ENCODE measurements around the gene DNAH1. TPM values are rescaled to one million over a fixed set of nuclear protein-coding genes. Genes with fewer than 3 reads are reported as not detected.

Gene DNAH1
- total RNA-seq, 2 donors from 2014 or later = 24.3 to 35.4 TPM

GRCh38 chr3:52437326-52438103 is 121.4 kb downstream of the DNAH1 start:
- H3K27me3 Mint-ChIP-seq = no peaks in the 10 kb centered on the region
- no peaks in the 10 kb centered on the region for H3K4me1 Mint-ChIP-seq (ENCODE audit: low read depth in 2 of 2)
- no peak overlapping the region for H3K27ac Mint-ChIP-seq
- DNase-seq (ENCODE audit: low spot score) (peak; percentile 41), ATAC-seq (no peak)
- H3K36me3 Mint-ChIP-seq = no peaks in the 10 kb centered on the region
- H3K4me3 Mint-ChIP-seq = no peak overlapping the region
- no peaks in the 10 kb centered on the region for H3K9me3 Mint-ChIP-seq

DNA sequence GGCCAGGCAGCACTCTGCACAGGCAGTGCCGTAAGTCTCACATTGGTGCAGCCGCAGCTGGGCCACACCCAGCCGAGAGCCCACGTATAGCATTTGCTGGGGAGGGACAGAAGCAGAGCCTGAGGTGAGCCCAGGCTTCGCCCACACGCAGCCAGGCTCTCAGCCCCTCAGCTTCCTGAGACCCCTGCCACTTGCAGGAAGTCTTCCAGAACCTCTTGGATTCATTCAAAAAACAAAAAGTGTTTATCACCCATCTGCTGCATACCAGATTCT is 121.9 kb downstream of the DNAH1 start:
- H3K36me3 Mint-ChIP-seq = no peaks in the 10 kb centered on the region
- no peak overlapping the region for H3K4me3 Mint-ChIP-seq
- H3K27me3 Mint-ChIP-seq = no peaks in the 10 kb centered on the region
- H3K9me3 Mint-ChIP-seq = no peaks in the 10 kb centered on the region
- ATAC-seq = no peak
- peak; percentile 40 for DNase-seq (ENCODE audit: low spot score)
- H3K27ac Mint-ChIP-seq = no peak overlapping the region
- H3K4me1 Mint-ChIP-seq (ENCODE audit: low read depth in 2 of 2) = no peaks in the 10 kb centered on the region

- Mint-ChIP-seq H3K36me3 (no peaks in the 10 kb centered on the region), H3K4me3 (no peak overlapping the region), H3K27me3 (no peaks in the 10 kb centered on the region), H3K9me3 (no peaks in the 10 kb centered on the region), H3K27ac (no peak overlapping the region), H3K4me1 (ENCODE audit: low read depth in 2 of 2) (no peaks in the 10 kb centered on the region)
- DNase-seq (ENCODE audit: low spot score) (peak; percentile 44), ATAC-seq (no peak)
Measured at GRCh38 chr3:52438579-52439425, 122.7 kb downstream of the DNAH1 start.

DNA sequence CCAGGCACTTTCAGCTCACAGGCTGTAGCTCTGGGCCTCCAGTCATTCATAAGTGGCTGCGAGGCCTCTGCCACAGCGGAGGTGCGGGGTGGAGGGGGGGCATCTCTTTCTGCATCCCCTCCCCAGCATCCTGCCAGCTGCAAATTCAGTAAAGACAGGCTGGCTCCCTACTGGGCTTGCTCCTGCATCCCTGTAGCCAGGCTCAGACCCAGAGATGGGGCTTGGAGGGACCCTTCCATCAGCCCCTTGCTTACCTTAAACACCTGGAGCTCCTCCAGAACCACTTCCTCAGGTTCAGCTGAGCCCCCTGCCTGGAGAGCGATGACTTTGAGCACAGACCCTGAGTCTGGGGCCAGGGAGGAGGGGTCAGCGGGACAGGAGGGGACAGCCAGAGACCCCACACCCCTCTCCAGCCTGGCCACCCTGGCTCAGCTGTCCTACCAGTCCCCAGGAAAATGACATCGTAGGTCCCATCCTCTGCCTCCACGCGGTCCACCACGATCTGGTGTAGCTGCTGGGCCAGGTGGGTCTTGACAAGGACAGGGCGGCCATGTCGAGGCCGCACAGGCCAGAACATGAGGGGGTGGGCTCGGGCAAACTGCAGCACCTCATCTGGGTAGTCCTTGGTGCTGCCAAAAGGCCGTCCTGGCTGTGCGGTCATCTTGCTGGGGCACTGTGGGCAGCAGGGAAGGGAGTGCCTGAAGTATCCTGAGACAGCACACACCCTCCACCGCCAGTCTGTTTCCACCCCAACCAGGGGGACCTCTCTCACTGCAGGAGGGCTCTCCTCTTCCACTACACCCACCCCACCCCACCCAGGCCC is 123.5 kb downstream of the DNAH1 start:
- Mint-ChIP-seq H3K27ac (no peak overlapping the region), H3K27me3 (no peaks in the 10 kb centered on the region), H3K9me3 (no peaks in the 10 kb centered on the region), H3K4me3 (no peak overlapping the region), H3K36me3 (no peaks in the 10 kb centered on the region), H3K4me1 (ENCODE audit: low read depth in 2 of 2) (no peaks in the 10 kb centered on the region)
- ATAC-seq = no peak
- DNase-seq (ENCODE audit: low spot score) = peak; percentile 54

DNA sequence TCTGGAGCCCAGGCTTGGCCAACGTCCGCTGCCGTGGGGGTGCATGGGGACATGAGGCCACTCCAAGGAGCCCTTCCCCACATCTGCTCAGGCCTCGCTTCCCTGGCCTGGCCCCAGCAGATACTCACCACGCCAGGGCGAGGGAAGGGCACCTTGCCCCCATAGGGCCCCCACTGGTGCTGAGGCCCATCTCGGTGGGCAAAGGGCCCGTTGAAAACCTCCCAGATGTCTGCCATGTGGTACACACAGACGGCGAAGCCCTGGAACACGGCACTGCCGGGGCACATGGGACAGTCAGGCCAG is 124.1 kb downstream of the DNAH1 start:
- Mint-ChIP-seq H3K4me3 (no peak overlapping the region), H3K9me3 (no peaks in the 10 kb centered on the region), H3K4me1 (ENCODE audit: low read depth in 2 of 2) (no peaks in the 10 kb centered on the region), H3K27me3 (no peaks in the 10 kb centered on the region), H3K27ac (no peak overlapping the region), H3K36me3 (no peaks in the 10 kb centered on the region)
- ATAC-seq (no peak), DNase-seq (ENCODE audit: low spot score) (peak; percentile 32)

DNA sequence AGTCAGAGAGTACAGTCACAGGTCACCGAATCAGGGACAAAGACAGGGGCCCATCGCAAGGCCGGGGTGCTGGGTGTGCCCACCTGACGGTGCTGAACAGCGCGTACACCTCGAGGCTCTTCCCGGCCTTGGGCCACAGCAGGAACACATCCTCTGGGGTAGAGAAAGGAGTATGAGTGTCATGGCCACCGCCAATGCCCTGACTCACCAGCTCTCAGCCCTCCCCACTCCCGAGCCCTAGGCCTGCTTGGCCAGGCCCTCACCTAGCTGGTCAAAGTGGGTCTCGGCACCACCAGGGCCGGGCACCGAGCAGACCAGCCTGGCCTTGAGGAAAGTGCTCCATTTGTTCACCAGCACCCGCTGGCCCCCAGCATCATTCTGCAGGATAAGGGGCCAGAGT is 124.6 kb downstream of the DNAH1 start:
- Mint-ChIP-seq H3K4me1 (ENCODE audit: low read depth in 2 of 2) (no peaks in the 10 kb centered on the region), H3K27me3 (no peaks in the 10 kb centered on the region), H3K9me3 (no peaks in the 10 kb centered on the region), H3K4me3 (no peak overlapping the region), H3K36me3 (no peaks in the 10 kb centered on the region), H3K27ac (no peak overlapping the region)
- no peak for DNase-seq (ENCODE audit: low spot score)
- no peak for ATAC-seq

- H3K9me3 Mint-ChIP-seq = no peaks in the 10 kb centered on the region
- H3K27ac Mint-ChIP-seq = no peak overlapping the region
- H3K27me3 Mint-ChIP-seq = no peaks in the 10 kb centered on the region
- no peak overlapping the region for H3K4me3 Mint-ChIP-seq
- ATAC-seq (no peak), DNase-seq (ENCODE audit: low spot score) (peak; percentile 48)
- H3K36me3 Mint-ChIP-seq = no peaks in the 10 kb centered on the region
- H3K4me1 Mint-ChIP-seq (ENCODE audit: low read depth in 2 of 2) = no peaks in the 10 kb centered on the region
Measured at GRCh38 chr3:52441091-52441771, 125.1 kb downstream of the DNAH1 start.

GRCh38 chr3:52441772-52442332 is 125.7 kb downstream of the DNAH1 start:
- Mint-ChIP-seq H3K27ac (no peak overlapping the region), H3K36me3 (no peaks in the 10 kb centered on the region), H3K4me1 (ENCODE audit: low read depth in 2 of 2) (peaks cover under 1 to 2% of the 10 kb centered on the region in 2 donors), H3K4me3 (no peak overlapping the region), H3K27me3 (no peaks in the 10 kb centered on the region), H3K9me3 (no peaks in the 10 kb centered on the region)
- ATAC-seq = no peak
- peak; percentile 56 for DNase-seq (ENCODE audit: low spot score)

GRCh38 chr3:52442409-52443267 is 126.5 kb downstream of the DNAH1 start:
- Mint-ChIP-seq H3K27ac (no peak overlapping the region), H3K36me3 (no peaks in the 10 kb centered on the region)

GRCh38 chr3:52443268-52443610 is 127.1 kb downstream of the DNAH1 start:
- Mint-ChIP-seq H3K27me3 (no peaks in the 10 kb centered on the region), H3K4me1 (ENCODE audit: low read depth in 2 of 2) (peaks cover 5 to 6% of the 10 kb centered on the region in 2 donors), H3K4me3 (no peak overlapping the region), H3K36me3 (no peaks in the 10 kb centered on the region), H3K27ac (no peak overlapping the region), H3K9me3 (no peaks in the 10 kb centered on the region)
- DNase-seq (ENCODE audit: low spot score) = peak; percentile 37
- no peak for ATAC-seq

More at GRCh38 chr3:52442409-52443267, 126.5 kb downstream of the DNAH1 start:
- peaks cover 5 to 6% of the 10 kb centered on the region in 2 donors for H3K4me1 Mint-ChIP-seq (ENCODE audit: low read depth in 2 of 2)
- ATAC-seq = no peak
- no peaks in the 10 kb centered on the region for H3K27me3 Mint-ChIP-seq
- no peak overlapping the region for H3K4me3 Mint-ChIP-seq
- no peaks in the 10 kb centered on the region for H3K9me3 Mint-ChIP-seq
- DNase-seq (ENCODE audit: low spot score) = peak; percentile 44

DNA sequence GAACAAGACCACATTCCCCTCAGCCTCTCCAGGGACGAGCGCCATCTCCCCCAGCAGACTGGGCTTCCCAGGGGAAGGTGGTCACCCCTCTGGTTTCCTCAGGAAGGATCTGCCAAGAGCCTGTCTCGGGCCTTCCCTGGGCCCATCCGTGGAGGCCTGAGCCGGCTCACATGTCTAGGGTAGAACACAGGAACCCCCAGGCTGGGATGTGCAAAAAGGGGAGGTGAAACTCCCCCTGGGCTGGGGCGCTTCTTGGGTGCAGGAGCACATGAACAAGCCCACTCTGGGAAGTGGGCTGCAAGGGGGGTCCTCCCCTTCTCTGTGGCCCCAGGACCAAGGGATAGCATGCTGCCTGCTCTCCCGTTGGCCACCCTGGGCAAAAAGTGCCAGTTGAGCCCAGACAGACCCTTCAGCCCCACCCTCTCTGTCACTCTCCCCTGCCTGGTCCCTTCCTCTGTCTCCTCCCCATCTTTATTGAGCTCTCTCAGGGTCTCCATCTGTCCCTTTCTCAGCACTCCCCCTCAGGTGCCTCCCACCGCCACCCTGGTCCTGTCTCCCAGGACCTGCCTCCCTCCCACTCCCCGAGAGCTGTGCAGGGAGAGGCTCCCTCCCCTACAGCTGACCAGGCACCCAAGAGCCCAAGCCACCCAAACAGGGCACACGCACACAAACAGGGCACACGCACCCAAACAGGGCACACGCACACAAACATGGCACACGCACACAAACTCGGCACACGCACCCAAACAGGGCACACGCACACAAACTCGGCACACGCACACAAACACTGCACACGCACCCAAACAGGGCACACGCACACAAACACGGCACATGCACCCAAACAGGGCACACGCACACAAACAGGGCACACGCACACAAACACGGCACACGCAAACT is 127.9 kb downstream of the DNAH1 start:
- H3K9me3 Mint-ChIP-seq = no peaks in the 10 kb centered on the region
- H3K27ac Mint-ChIP-seq = no peak overlapping the region
- ATAC-seq (no peak), DNase-seq (ENCODE audit: low spot score) (peak; percentile 41)
- H3K27me3 Mint-ChIP-seq = no peaks in the 10 kb centered on the region
- peaks cover 5 to 6% of the 10 kb centered on the region in 2 donors for H3K4me1 Mint-ChIP-seq (ENCODE audit: low read depth in 2 of 2)
- H3K36me3 Mint-ChIP-seq = no peaks in the 10 kb centered on the region
- H3K4me3 Mint-ChIP-seq = no peak overlapping the region

Data from natural killer cell treated with Interleukin-12 subunit alpha and Interleukin-12 subunit beta and Interleukin-15 and Interleukin-18, amount 100 ng/mL, for 72 hours (primary cell).